Measurements from ENCODE around the gene DUSP5.

The DUSP5 gene

DNA sequence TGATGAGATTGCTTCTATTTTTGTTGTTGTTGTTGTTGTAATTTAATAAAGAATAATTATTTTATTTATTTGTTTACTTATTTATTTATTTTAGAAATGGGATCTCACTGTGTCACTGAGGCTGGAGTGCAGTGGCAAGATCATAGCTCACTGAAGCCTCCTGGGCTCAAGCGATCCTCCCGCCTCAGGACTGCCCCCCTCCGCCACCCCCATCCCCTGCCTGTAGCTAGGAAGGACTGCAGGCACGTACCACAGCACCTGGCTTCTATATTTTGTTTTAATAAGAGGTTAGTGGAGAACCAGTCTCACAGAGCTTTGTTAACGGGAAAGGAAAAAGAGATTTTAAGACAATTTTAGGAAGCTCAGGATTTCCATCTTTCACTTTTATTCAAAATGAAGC lies 50.3 kb downstream of the DUSP5 start:
- WGBS, 2 donors (ENCODE audit: extremely low coverage in 2 of 2, insufficient read length in 2 of 2, insufficient replicate concordance in 1 of 2), result no CpG with 5 or more reads among the region's 5 CpGs
- no peak overlapping the region for H2BK15ac ChIP-seq (ENCODE audit: low read length)
- no peaks in the 10 kb centered on the region for H3K79me1 ChIP-seq (ENCODE audit: low read depth, low read length)
- no peak overlapping the region for H2BK12ac ChIP-seq (ENCODE audit: low read length)
- peaks cover 0 to 3% of the 10 kb centered on the region in 2 donors for H3K4me1 ChIP-seq (ENCODE audit: control insufficient read depth in 2 of 2, insufficient read depth in 1 of 2, low read depth in 1 of 2, low read length in 2 of 2)
- no peak overlapping the region for H3K23ac ChIP-seq (ENCODE audit: low read depth, low read length, poor library complexity)
- H3K9ac ChIP-seq (ENCODE audit: low read depth, low read length, poor library complexity), result no peak overlapping the region
- no peak overlapping the region for H2BK5ac ChIP-seq (ENCODE audit: low read length)
- no peak overlapping the region for H2BK120ac ChIP-seq (ENCODE audit: low read depth, low read length)
- no peak overlapping the region for H3K4ac ChIP-seq (ENCODE audit: low read length)
- H3K36me3 ChIP-seq (replicated peaks in 1 of 2; ENCODE audit: control insufficient read depth in 2 of 2, insufficient read depth in 2 of 2, low read length in 2 of 2), result no peaks in the 10 kb centered on the region
- no peak overlapping the region for H3K18ac ChIP-seq (ENCODE audit: low read length)
- peaks cover 0 to 23% (median 0%) of the 10 kb centered on the region in 3 experiments for H3K27me3 ChIP-seq (ENCODE audit: control insufficient read depth in 3 of 3, insufficient read depth in 3 of 3, low read depth in 1 of 3, low read length in 3 of 3)
- H2AK5ac ChIP-seq (ENCODE audit: low read depth, low read length), result no peak overlapping the region
- no peak overlapping the region for H3K4me2 ChIP-seq (ENCODE audit: insufficient read depth, low read length, poor library complexity, severe bottlenecking)
- H3K4me3 ChIP-seq (ENCODE audit: low read length in 2 of 2), result no peak overlapping the region
- no peak overlapping the region for H2AFZ ChIP-seq (ENCODE audit: low read length)
- H4K91ac ChIP-seq (ENCODE audit: low read depth, low read length, poor library complexity), result no peak overlapping the region
- no peak for DNase-seq (ENCODE audit: low spot score)
- H4K8ac ChIP-seq (ENCODE audit: low read depth, low read length), result no peak overlapping the region
- no peak overlapping the region for H3K27ac ChIP-seq (replicated peaks; ENCODE audit: low read length)
- H3K9me3 ChIP-seq (replicated peaks in 1 of 2; ENCODE audit: control insufficient read depth in 2 of 2, insufficient read depth in 1 of 2, low read depth in 1 of 2, low read length in 2 of 2), result no peaks in the 10 kb centered on the region
- H3K14ac ChIP-seq (ENCODE audit: low read length), result no peak overlapping the region

DNA sequence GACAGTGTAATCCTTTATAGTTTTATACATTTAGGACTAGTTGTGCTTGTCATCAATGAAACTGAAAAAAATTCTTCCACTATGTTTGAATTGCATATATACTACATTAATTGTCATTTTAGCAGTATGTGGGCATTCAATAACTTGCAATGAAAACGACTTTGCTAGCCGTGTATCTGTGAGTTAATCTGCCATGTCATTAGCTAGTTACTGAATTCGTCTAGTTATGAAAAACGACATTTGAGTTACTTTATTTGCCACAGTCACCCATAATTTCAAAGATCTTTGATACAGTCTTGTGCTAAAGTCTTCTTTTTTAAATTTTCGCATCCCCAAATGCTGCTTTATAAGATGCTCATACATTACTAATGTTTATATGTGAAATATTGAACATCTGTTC lies 51.5 kb downstream of the DUSP5 start:
- H3K4me2 ChIP-seq (ENCODE audit: insufficient read depth, low read length, poor library complexity, severe bottlenecking), result no peak overlapping the region
- H2AFZ ChIP-seq (ENCODE audit: low read length), result no peak overlapping the region
- no peak overlapping the region for H2BK15ac ChIP-seq (ENCODE audit: low read length)
- no peak overlapping the region for H2BK5ac ChIP-seq (ENCODE audit: low read length)
- peaks cover 0 to 23% (median 0%) of the 10 kb centered on the region in 3 experiments for H3K27me3 ChIP-seq (ENCODE audit: control insufficient read depth in 3 of 3, insufficient read depth in 3 of 3, low read depth in 1 of 3, low read length in 3 of 3)
- H3K4me1 ChIP-seq (ENCODE audit: control insufficient read depth in 2 of 2, insufficient read depth in 1 of 2, low read depth in 1 of 2, low read length in 2 of 2), result peaks cover 0 to 3% of the 10 kb centered on the region in 2 donors
- H2BK120ac ChIP-seq (ENCODE audit: low read depth, low read length), result no peak overlapping the region
- H3K36me3 ChIP-seq (replicated peaks in 1 of 2; ENCODE audit: control insufficient read depth in 2 of 2, insufficient read depth in 2 of 2, low read length in 2 of 2), result no peaks in the 10 kb centered on the region
- no peak overlapping the region for H4K91ac ChIP-seq (ENCODE audit: low read depth, low read length, poor library complexity)
- H3K4me3 ChIP-seq (ENCODE audit: low read length in 2 of 2), result no peak overlapping the region
- no peak overlapping the region for H3K18ac ChIP-seq (ENCODE audit: low read length)
- no peak overlapping the region for H4K8ac ChIP-seq (ENCODE audit: low read depth, low read length)
- no peak overlapping the region for H3K23ac ChIP-seq (ENCODE audit: low read depth, low read length, poor library complexity)
- no peak for DNase-seq (ENCODE audit: low spot score)
- no peak overlapping the region for H3K9ac ChIP-seq (ENCODE audit: low read depth, low read length, poor library complexity)
- no peak overlapping the region for H2BK12ac ChIP-seq (ENCODE audit: low read length)
- WGBS, 2 donors (ENCODE audit: extremely low coverage in 2 of 2, insufficient read length in 2 of 2, insufficient replicate concordance in 1 of 2), result no CpG with 5 or more reads among the region's 5 CpGs
- no peak overlapping the region for H2AK5ac ChIP-seq (ENCODE audit: low read depth, low read length)
- no peaks in the 10 kb centered on the region for H3K79me1 ChIP-seq (ENCODE audit: low read depth, low read length)
- no peak overlapping the region for H3K27ac ChIP-seq (replicated peaks; ENCODE audit: low read length)
- no peak overlapping the region for H3K4ac ChIP-seq (ENCODE audit: low read length)
- no peak overlapping the region for H3K14ac ChIP-seq (ENCODE audit: low read length)
- H3K9me3 ChIP-seq (replicated peaks in 1 of 2; ENCODE audit: control insufficient read depth in 2 of 2, insufficient read depth in 1 of 2, low read depth in 1 of 2, low read length in 2 of 2), result no peaks in the 10 kb centered on the region

DNA sequence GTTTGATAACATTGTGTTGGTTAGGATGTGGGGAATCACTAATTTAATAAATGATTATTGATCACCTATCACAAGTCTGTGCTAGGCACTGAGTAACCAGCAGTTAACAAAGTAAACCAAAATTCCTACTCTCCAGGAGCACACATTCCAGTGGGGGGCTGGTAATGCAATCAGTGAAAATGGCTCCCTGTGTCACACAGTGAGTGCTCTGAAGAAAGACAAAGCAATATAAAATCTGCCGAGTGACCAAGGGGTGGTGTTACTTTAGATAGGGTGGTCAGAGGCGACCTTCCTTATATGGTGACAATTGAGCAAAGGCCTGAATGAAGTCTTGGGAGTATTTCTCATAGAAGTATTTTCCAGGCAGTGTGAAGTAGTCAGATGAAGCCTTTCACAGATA lies 56.2 kb downstream of the DUSP5 start:
- Histone ChIP-seq H3K79me1 (ENCODE audit: low read depth, low read length) (no peaks in the 10 kb centered on the region), H2AFZ (ENCODE audit: low read length) (peak overlapping the region; percentile 76), H3K4me1 (ENCODE audit: control insufficient read depth in 2 of 2, insufficient read depth in 1 of 2, low read depth in 1 of 2, low read length in 2 of 2) (no peaks in the 10 kb centered on the region), H3K9me3 (replicated peaks in 1 of 2; ENCODE audit: control insufficient read depth in 2 of 2, insufficient read depth in 1 of 2, low read depth in 1 of 2, low read length in 2 of 2) (no peaks in the 10 kb centered on the region), H3K23ac (ENCODE audit: low read depth, low read length, poor library complexity) (no peak overlapping the region), H3K4ac (ENCODE audit: low read length) (no peak overlapping the region), H2BK120ac (ENCODE audit: low read depth, low read length) (no peak overlapping the region), H3K4me2 (ENCODE audit: insufficient read depth, low read length, poor library complexity, severe bottlenecking) (no peak overlapping the region), H2AK5ac (ENCODE audit: low read depth, low read length) (no peak overlapping the region), H3K27ac (replicated peaks; ENCODE audit: low read length) (no peak overlapping the region), H2BK12ac (ENCODE audit: low read length) (no peak overlapping the region), H3K18ac (ENCODE audit: low read length) (no peak overlapping the region), H3K36me3 (replicated peaks in 1 of 2; ENCODE audit: control insufficient read depth in 2 of 2, insufficient read depth in 2 of 2, low read length in 2 of 2) (no peaks in the 10 kb centered on the region), H2BK5ac (ENCODE audit: low read length) (no peak overlapping the region), H3K4me3 (ENCODE audit: low read length in 2 of 2) (no peak overlapping the region), H3K9ac (ENCODE audit: low read depth, low read length, poor library complexity) (no peak overlapping the region), H2BK15ac (ENCODE audit: low read length) (no peak overlapping the region), H4K91ac (ENCODE audit: low read depth, low read length, poor library complexity) (no peak overlapping the region), H3K27me3 (ENCODE audit: control insufficient read depth in 3 of 3, insufficient read depth in 3 of 3, low read depth in 1 of 3, low read length in 3 of 3) (peaks cover 0 to 16% (median 0%) of the 10 kb centered on the region in 3 experiments), H4K8ac (ENCODE audit: low read depth, low read length) (no peak overlapping the region), H3K14ac (ENCODE audit: low read length) (no peak overlapping the region)
- WGBS, 2 donors (ENCODE audit: extremely low coverage in 2 of 2, insufficient read length in 2 of 2, insufficient replicate concordance in 1 of 2), result no CpG with 5 or more reads among the region's 2 CpGs
- DNase-seq (ENCODE audit: low spot score), result no peak

DNA sequence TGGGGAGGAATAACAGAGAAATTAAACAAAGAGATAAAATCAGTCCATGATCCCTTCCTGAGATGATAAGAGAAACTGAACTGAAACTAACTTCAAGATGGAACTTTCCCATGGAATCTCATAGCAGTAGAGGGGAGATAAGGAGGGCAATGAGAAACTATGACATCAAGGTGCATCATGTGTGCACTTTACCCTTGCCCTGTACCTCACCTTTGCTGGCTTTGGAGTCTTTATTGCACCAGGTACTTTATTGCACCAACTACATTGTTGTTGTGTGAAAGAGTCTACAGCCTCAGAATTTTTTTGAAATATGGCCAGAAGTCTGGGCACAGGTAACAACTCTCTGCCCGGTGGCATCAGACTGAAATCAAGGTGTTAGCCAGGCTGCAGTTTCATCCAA lies 58.6 kb downstream of the DUSP5 start:
- H3K4me2 ChIP-seq (ENCODE audit: insufficient read depth, low read length, poor library complexity, severe bottlenecking), result no peak overlapping the region
- H3K36me3 ChIP-seq (replicated peaks in 1 of 2; ENCODE audit: control insufficient read depth in 2 of 2, insufficient read depth in 2 of 2, low read length in 2 of 2), result no peaks in the 10 kb centered on the region
- H3K23ac ChIP-seq (ENCODE audit: low read depth, low read length, poor library complexity), result no peak overlapping the region

More for the DNA sequence above, 58.6 kb downstream of the DUSP5 start:
- H3K4me3 ChIP-seq (ENCODE audit: low read length in 2 of 2), result no peak overlapping the region
- no peak overlapping the region for H4K8ac ChIP-seq (ENCODE audit: low read depth, low read length)
- H3K79me1 ChIP-seq (ENCODE audit: low read depth, low read length), result no peaks in the 10 kb centered on the region
- no peak overlapping the region for H2BK5ac ChIP-seq (ENCODE audit: low read length)
- H3K9ac ChIP-seq (ENCODE audit: low read depth, low read length, poor library complexity), result no peak overlapping the region
- H3K4me1 ChIP-seq (ENCODE audit: control insufficient read depth in 2 of 2, insufficient read depth in 1 of 2, low read depth in 1 of 2, low read length in 2 of 2), result no peaks in the 10 kb centered on the region
- no peak overlapping the region for H2BK15ac ChIP-seq (ENCODE audit: low read length)
- no peak overlapping the region for H4K91ac ChIP-seq (ENCODE audit: low read depth, low read length, poor library complexity)
- H3K27ac ChIP-seq (replicated peaks; ENCODE audit: low read length), result no peak overlapping the region
- no peak overlapping the region for H3K18ac ChIP-seq (ENCODE audit: low read length)
- H3K27me3 ChIP-seq (ENCODE audit: control insufficient read depth in 3 of 3, insufficient read depth in 3 of 3, low read depth in 1 of 3, low read length in 3 of 3), result peaks cover 0 to 6% (median 0%) of the 10 kb centered on the region in 3 experiments
- no peak overlapping the region for H2AFZ ChIP-seq (ENCODE audit: low read length)
- H3K4ac ChIP-seq (ENCODE audit: low read length), result no peak overlapping the region
- H3K14ac ChIP-seq (ENCODE audit: low read length), result no peak overlapping the region
- no peak overlapping the region for H2BK120ac ChIP-seq (ENCODE audit: low read depth, low read length)
- DNase-seq (ENCODE audit: low spot score), result no peak
- peaks cover 0 to 5% of the 10 kb centered on the region in 2 donors for H3K9me3 ChIP-seq (replicated peaks in 1 of 2; ENCODE audit: control insufficient read depth in 2 of 2, insufficient read depth in 1 of 2, low read depth in 1 of 2, low read length in 2 of 2)
- WGBS, 2 donors (ENCODE audit: extremely low coverage in 2 of 2, insufficient read length in 2 of 2, insufficient replicate concordance in 1 of 2), result no CpG with 5 or more reads among the region's 1 CpG
- H2BK12ac ChIP-seq (ENCODE audit: low read length), result no peak overlapping the region
- no peak overlapping the region for H2AK5ac ChIP-seq (ENCODE audit: low read depth, low read length)
